Measurements from ENCODE around the gene UBTF.

Gene UBTF

GRCh38 chr17:44177640-44178039 lies 41.8 kb downstream of the UBTF start:
- in situ Hi-C loops (cut with HindIII; ENCODE audit: low pct_unique_long_range_greater_than_20kb, low sequenced_read_pairs), result no loop called here
- no peak for TF ChIP-seq JUND (IDR thresholded peaks at IDR 0.05; ENCODE audit: low read depth)
- no peak for DNase-seq (ENCODE audit: low read depth in 1 of 2, low spot score in 1 of 2)

- in situ Hi-C loops (cut with HindIII; ENCODE audit: low pct_unique_long_range_greater_than_20kb, low sequenced_read_pairs), result no loop called here
- DNase-seq (ENCODE audit: low read depth in 1 of 2, low spot score in 1 of 2), result no peak
- no peak for TF ChIP-seq JUND (IDR thresholded peaks at IDR 0.05; ENCODE audit: low read depth)
These were observed 42.6 kb downstream of the UBTF start for GRCh38 chr17:44176671-44177501.

- in situ Hi-C loops (cut with HindIII; ENCODE audit: low pct_unique_long_range_greater_than_20kb, low sequenced_read_pairs), result no loop called here
- TF ChIP-seq JUND (IDR thresholded peaks at IDR 0.05; ENCODE audit: low read depth), result no peak
- DNase-seq (ENCODE audit: low read depth in 1 of 2, low spot score in 1 of 2), result no peak
These were observed 43.2 kb downstream of the UBTF start for GRCh38 chr17:44176257-44176656.

- in situ Hi-C loops (cut with HindIII; ENCODE audit: low pct_unique_long_range_greater_than_20kb, low sequenced_read_pairs), result no loop called here
- no peak for TF ChIP-seq JUND (IDR thresholded peaks at IDR 0.05; ENCODE audit: low read depth)
- DNase-seq (ENCODE audit: low read depth in 1 of 2, low spot score in 1 of 2), result no peak
These were observed 45.0 kb downstream of the UBTF start for GRCh38 chr17:44174427-44174826.

GRCh38 chr17:44171931-44172455 lies 47.5 kb downstream of the UBTF start:
- no peak for TF ChIP-seq JUND (IDR thresholded peaks at IDR 0.05; ENCODE audit: low read depth)
- in situ Hi-C loops (cut with HindIII; ENCODE audit: low pct_unique_long_range_greater_than_20kb, low sequenced_read_pairs), result no loop called here
- DNase-seq (ENCODE audit: low read depth in 1 of 2, low spot score in 1 of 2), result no peak

GRCh38 chr17:44170499-44171201 lies 48.8 kb downstream of the UBTF start, which contains the start of gene ASB16:
TSS of gene ASB16 (plus strand) at chr17:44170704. CDS start at chr17:44170790, 86 bp downstream.
- no peak for DNase-seq (ENCODE audit: low read depth in 1 of 2, low spot score in 1 of 2)
- in situ Hi-C loops (cut with HindIII; ENCODE audit: low pct_unique_long_range_greater_than_20kb, low sequenced_read_pairs), result no loop called here

GRCh38 chr17:44170135-44170498 lies 49.4 kb downstream of the UBTF start:
- in situ Hi-C loops (cut with HindIII; ENCODE audit: low pct_unique_long_range_greater_than_20kb, low sequenced_read_pairs), result no loop called here
- no peak for DNase-seq (ENCODE audit: low read depth in 1 of 2, low spot score in 1 of 2)
- TF ChIP-seq JUND (IDR thresholded peaks at IDR 0.05; ENCODE audit: low read depth), result no peak

More at GRCh38 chr17:44170499-44171201, 48.8 kb downstream of the UBTF start, which contains the start of gene ASB16:
- TF ChIP-seq JUND (IDR thresholded peaks at IDR 0.05; ENCODE audit: low read depth), result no peak

- in situ Hi-C loops (cut with HindIII; ENCODE audit: low pct_unique_long_range_greater_than_20kb, low sequenced_read_pairs), result no loop called here
- TF ChIP-seq JUND (IDR thresholded peaks at IDR 0.05; ENCODE audit: low read depth), result no peak
- no peak for DNase-seq (ENCODE audit: low read depth in 1 of 2, low spot score in 1 of 2)
These were observed 52.2 kb downstream of the UBTF start for GRCh38 chr17:44167181-44167861.

- no peak for DNase-seq (ENCODE audit: low read depth in 1 of 2, low spot score in 1 of 2)
- TF ChIP-seq JUND (IDR thresholded peaks at IDR 0.05; ENCODE audit: low read depth), result no peak
- in situ Hi-C loops (cut with HindIII; ENCODE audit: low pct_unique_long_range_greater_than_20kb, low sequenced_read_pairs), result no loop called here
These were observed 55.0 kb downstream of the UBTF start for GRCh38 chr17:44164476-44164875.

GRCh38 chr17:44159519-44160210 lies 59.8 kb downstream of the UBTF start:
- no peak for DNase-seq (ENCODE audit: low read depth in 1 of 2, low spot score in 1 of 2)
- in situ Hi-C loops (cut with HindIII; ENCODE audit: low pct_unique_long_range_greater_than_20kb, low sequenced_read_pairs), result no loop called here
- TF ChIP-seq JUND (IDR thresholded peaks at IDR 0.05; ENCODE audit: low read depth), result no peak

GRCh38 chr17:44155488-44155887 lies 64.0 kb downstream of the UBTF start:
- no peak for DNase-seq (ENCODE audit: low read depth in 1 of 2, low spot score in 1 of 2)
- in situ Hi-C loops (cut with HindIII; ENCODE audit: low pct_unique_long_range_greater_than_20kb, low sequenced_read_pairs), result no loop called here
- TF ChIP-seq JUND (IDR thresholded peaks at IDR 0.05; ENCODE audit: low read depth), result no peak

Data from T47D (cell line).